Neural cell (in vitro differentiated cells): ENCODE results near the gene RASIP1. TPM values are rescaled to one million over a fixed set of nuclear protein-coding genes. Genes with fewer than 3 reads are reported as not detected.

Experiments
- H2AFZ ChIP-seq: fragments of 200-600, 300-800 bp; sonication (generic), shearing (Covaris generic); 2 replicates; pipeline ENCODE4 v1.6.0; 2014; ENCODE audit warnings: low read depth, mild to moderate bottlenecking, antibody characterized with exemption, low read length, moderate library complexity
- H3F3A ChIP-seq: fragments of 200-600 bp; shearing (Covaris generic); 2 replicates; pipeline ENCODE4 v1.6.1; 2016; ENCODE audit warnings: mild to moderate bottlenecking, moderate library complexity, mixed read lengths, antibody characterized with exemption, low read length; ENCODE audit not compliant: insufficient read depth, poor library complexity, severe bottlenecking
- H3K27ac ChIP-seq: fragments of 200-600, 300-800 bp; sonication (generic), shearing (Covaris generic); 2 replicates; pipeline ENCODE4 v1.5.1; 2014; ENCODE audit warnings: mild to moderate bottlenecking, low read length, moderate library complexity
- H3K27me3 ChIP-seq: fragments of 300-800, 200-600 bp; sonication (generic), shearing (Covaris generic); 2 replicates; pipeline ENCODE4 v1.6.0; 2014; ENCODE audit warnings: mild to moderate bottlenecking, low read depth, low read length, moderate library complexity; ENCODE audit not compliant: insufficient read depth
- H3K36me3 ChIP-seq: fragments of 300-800, 200-600 bp; sonication (generic), shearing (Covaris generic); 2 replicates; pipeline ENCODE4 v1.5.1; 2014; ENCODE audit warnings: mild to moderate bottlenecking, antibody characterized with exemption, low read length, moderate library complexity; ENCODE audit not compliant: insufficient read depth
- H3K4me2 ChIP-seq: fragments of 300-800, 200-600 bp; sonication (generic), shearing (Covaris generic); 2 replicates; pipeline ENCODE4 v1.6.0; 2014; ENCODE audit warnings: mild to moderate bottlenecking, low read length
- H3K4me3 ChIP-seq: fragments of 300-800, 200-600 bp; sonication (generic), shearing (Covaris generic); 2 replicates; pipeline ENCODE4 v1.5.1; 2014; ENCODE audit warnings: mild to moderate bottlenecking, low read length, moderate library complexity
- H3K79me2 ChIP-seq: fragments of 200-600 bp; shearing (Covaris generic); replicated peaks from 2 replicates; pipeline ENCODE4 v1.6.0; 2014; ENCODE audit warnings: mild to moderate bottlenecking, low read length, moderate library complexity; ENCODE audit not compliant: insufficient read depth
- H3K9ac ChIP-seq: fragments of 300-800, 200-600 bp; sonication (generic), shearing (Covaris generic); 2 replicates; pipeline ENCODE4 v1.6.1; 2016; ENCODE audit warnings: mild to moderate bottlenecking, low read length, mixed read lengths
- H3K9me2 ChIP-seq: fragments of 200-600 bp; shearing (Covaris generic); 2 replicates; pipeline ENCODE4 v1.6.1; 2016; ENCODE audit warnings: mild to moderate bottlenecking, low read length, mixed read lengths; ENCODE audit not compliant: insufficient read depth
- H3K9me3 ChIP-seq: fragments of 200-600, 300-800 bp; sonication (generic), shearing (Covaris generic); 2 replicates; pipeline ENCODE4 v1.6.1; 2016; ENCODE audit warnings: mild to moderate bottlenecking, mixed run types, low read length, moderate library complexity, mixed read lengths
- H4K20me1 ChIP-seq: fragments of 200-600 bp; shearing (Covaris generic); 2 replicates; pipeline ENCODE4 v1.6.1; 2016; ENCODE audit warnings: mild to moderate bottlenecking, mixed run types; ENCODE audit not compliant: insufficient read depth
- EP300 ChIP-seq: fragments of 450-650 bp; conservative IDR thresholded peaks from 2 replicates; pipeline ENCODE4 v1.6.1; 2014; ENCODE audit warnings: antibody characterized with exemption, mild to moderate bottlenecking, moderate library complexity; ENCODE audit not compliant: poor library complexity, severe bottlenecking
- EZH2 ChIP-seq: fragments of 200-600, 300-800 bp; shearing (Covaris generic), sonication (generic); IDR thresholded peaks from 2 replicates; pipeline ENCODE4 v1.6.1; 2014; ENCODE audit warnings: antibody characterized with exemption, low read length, borderline replicate concordance, mild to moderate bottlenecking; ENCODE audit not compliant: insufficient read depth, poor library complexity, severe bottlenecking
- MXI1 ChIP-seq: fragments of 450-650 bp; conservative IDR thresholded peaks from 2 replicates; pipeline ENCODE4 v1.6.1; 2014; ENCODE audit warnings: antibody characterized with exemption, mild to moderate bottlenecking; ENCODE audit not compliant: poor library complexity, severe bottlenecking
- POLR2AphosphoS5 ChIP-seq: IDR thresholded peaks from 2 replicates; pipeline ENCODE4 v1.6.1; 2012
- RAD21 ChIP-seq: fragments of 450-650 bp; conservative IDR thresholded peaks from 2 replicates; pipeline ENCODE4 v1.6.1; 2014; ENCODE audit warnings: antibody characterized with exemption, mild to moderate bottlenecking, moderate library complexity
- SMC3 ChIP-seq: fragments of 450-650 bp; conservative IDR thresholded peaks from 2 replicates; pipeline ENCODE4 v1.6.1; 2014; ENCODE audit warnings: antibody characterized with exemption, mild to moderate bottlenecking, moderate library complexity; ENCODE audit not compliant: poor library complexity
- TAF1 ChIP-seq: IDR thresholded peaks from 2 replicates; pipeline ENCODE4 v1.6.1; 2012; ENCODE audit warnings: low read depth
- polyA plus RNA-seq: library from polyadenylated mRNA; depleted of rRNA; stranded (reverse); fragments of >200 nt; gene quantifications from 2 replicates; pipeline ENCODE4 v1.2.3, GENCODE V29; 2014
- TF ChIP-seq, protein P1 (sequence below): fragments of 450-650 bp; IDR thresholded peaks from 2 replicates; pipeline ENCODE4 v1.5.1; 2014; ENCODE audit warnings: antibody characterized with exemption, mild to moderate bottlenecking, moderate library complexity; ENCODE audit not compliant: poor library complexity, severe bottlenecking
- TF ChIP-seq, protein P2 (sequence below): IDR thresholded peaks from 2 replicates; pipeline ENCODE4 v1.6.1; 2012; ENCODE audit warnings: borderline replicate concordance

RASIP1 gene
- polyA plus RNA-seq, 1 donor from 2014 or later, result not detected

GRCh38 chr19:48714759-48715675 is 25.4 kb downstream of the RASIP1 start:
- Histone ChIP-seq H3K4me3 (peak overlapping the region; percentile 87), H3K4me2 (peak overlapping the region; percentile 51), H3F3A (no peaks in the 10 kb centered on the region), H3K9me2 (no peaks in the 10 kb centered on the region), H3K27me3 (no peaks in the 10 kb centered on the region), H3K27ac (peak overlapping the region; percentile 56), H3K79me2 (no peaks in the 10 kb centered on the region), H2AFZ (peak overlapping the region; percentile 60), H3K9ac (peak overlapping the region; percentile 65), H4K20me1 (no peaks in the 10 kb centered on the region), H3K9me3 (no peaks in the 10 kb centered on the region), H3K36me3 (no peaks in the 10 kb centered on the region)
- no peak for TF ChIP-seq TAF1

GRCh38 chr19:48713864-48714755 is 26.3 kb downstream of the RASIP1 start:
- TF ChIP-seq EZH2 (no peak), POLR2AphosphoS5 (peak; percentile 76), MXI1 (peak; percentile 57), EP300 (no peak), TAF1 (no peak), RAD21 (peak; percentile 32), SMC3 (peak; percentile 48)
- TF ChIP-seq, protein P1, sequence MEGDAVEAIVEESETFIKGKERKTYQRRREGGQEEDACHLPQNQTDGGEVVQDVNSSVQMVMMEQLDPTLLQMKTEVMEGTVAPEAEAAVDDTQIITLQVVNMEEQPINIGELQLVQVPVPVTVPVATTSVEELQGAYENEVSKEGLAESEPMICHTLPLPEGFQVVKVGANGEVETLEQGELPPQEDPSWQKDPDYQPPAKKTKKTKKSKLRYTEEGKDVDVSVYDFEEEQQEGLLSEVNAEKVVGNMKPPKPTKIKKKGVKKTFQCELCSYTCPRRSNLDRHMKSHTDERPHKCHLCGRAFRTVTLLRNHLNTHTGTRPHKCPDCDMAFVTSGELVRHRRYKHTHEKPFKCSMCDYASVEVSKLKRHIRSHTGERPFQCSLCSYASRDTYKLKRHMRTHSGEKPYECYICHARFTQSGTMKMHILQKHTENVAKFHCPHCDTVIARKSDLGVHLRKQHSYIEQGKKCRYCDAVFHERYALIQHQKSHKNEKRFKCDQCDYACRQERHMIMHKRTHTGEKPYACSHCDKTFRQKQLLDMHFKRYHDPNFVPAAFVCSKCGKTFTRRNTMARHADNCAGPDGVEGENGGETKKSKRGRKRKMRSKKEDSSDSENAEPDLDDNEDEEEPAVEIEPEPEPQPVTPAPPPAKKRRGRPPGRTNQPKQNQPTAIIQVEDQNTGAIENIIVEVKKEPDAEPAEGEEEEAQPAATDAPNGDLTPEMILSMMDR, result peak; percentile 40
- TF ChIP-seq, protein P2, sequence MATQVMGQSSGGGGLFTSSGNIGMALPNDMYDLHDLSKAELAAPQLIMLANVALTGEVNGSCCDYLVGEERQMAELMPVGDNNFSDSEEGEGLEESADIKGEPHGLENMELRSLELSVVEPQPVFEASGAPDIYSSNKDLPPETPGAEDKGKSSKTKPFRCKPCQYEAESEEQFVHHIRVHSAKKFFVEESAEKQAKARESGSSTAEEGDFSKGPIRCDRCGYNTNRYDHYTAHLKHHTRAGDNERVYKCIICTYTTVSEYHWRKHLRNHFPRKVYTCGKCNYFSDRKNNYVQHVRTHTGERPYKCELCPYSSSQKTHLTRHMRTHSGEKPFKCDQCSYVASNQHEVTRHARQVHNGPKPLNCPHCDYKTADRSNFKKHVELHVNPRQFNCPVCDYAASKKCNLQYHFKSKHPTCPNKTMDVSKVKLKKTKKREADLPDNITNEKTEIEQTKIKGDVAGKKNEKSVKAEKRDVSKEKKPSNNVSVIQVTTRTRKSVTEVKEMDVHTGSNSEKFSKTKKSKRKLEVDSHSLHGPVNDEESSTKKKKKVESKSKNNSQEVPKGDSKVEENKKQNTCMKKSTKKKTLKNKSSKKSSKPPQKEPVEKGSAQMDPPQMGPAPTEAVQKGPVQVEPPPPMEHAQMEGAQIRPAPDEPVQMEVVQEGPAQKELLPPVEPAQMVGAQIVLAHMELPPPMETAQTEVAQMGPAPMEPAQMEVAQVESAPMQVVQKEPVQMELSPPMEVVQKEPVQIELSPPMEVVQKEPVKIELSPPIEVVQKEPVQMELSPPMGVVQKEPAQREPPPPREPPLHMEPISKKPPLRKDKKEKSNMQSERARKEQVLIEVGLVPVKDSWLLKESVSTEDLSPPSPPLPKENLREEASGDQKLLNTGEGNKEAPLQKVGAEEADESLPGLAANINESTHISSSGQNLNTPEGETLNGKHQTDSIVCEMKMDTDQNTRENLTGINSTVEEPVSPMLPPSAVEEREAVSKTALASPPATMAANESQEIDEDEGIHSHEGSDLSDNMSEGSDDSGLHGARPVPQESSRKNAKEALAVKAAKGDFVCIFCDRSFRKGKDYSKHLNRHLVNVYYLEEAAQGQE, result peak; percentile 29

More at GRCh38 chr19:48713864-48714755, 26.3 kb downstream of the RASIP1 start:
- peak overlapping the region; percentile 60 for H2AFZ ChIP-seq
- H3K27me3 ChIP-seq, result no peaks in the 10 kb centered on the region
- H3K79me2 ChIP-seq, result no peaks in the 10 kb centered on the region
- H3K9ac ChIP-seq, result peak overlapping the region; percentile 74
- peak overlapping the region; percentile 87 for H3K4me3 ChIP-seq
- peak overlapping the region; percentile 56 for H3K27ac ChIP-seq
- H4K20me1 ChIP-seq, result no peaks in the 10 kb centered on the region
- no peaks in the 10 kb centered on the region for H3K9me3 ChIP-seq
- no peaks in the 10 kb centered on the region for H3K9me2 ChIP-seq
- H3K36me3 ChIP-seq, result no peaks in the 10 kb centered on the region
- no peaks in the 10 kb centered on the region for H3F3A ChIP-seq
- H3K4me2 ChIP-seq, result peak overlapping the region; percentile 79
